ENCODE measurements around the gene SLC35G2.

- no peak for TF ChIP-seq POLR2AphosphoS5 (IDR thresholded peaks at IDR 0.05; ENCODE audit: low read depth, low read length)
- TF ChIP-seq TAF1 (IDR thresholded peaks at IDR 0.05; ENCODE audit: borderline replicate concordance, low read depth, low read length) = no peak
Measured at GRCh38 chr3:136882571-136882970, 63.6 kb downstream of the SLC35G2 start.

Data from GM12892 (cell line).